ENCODE results near the gene RREB1.

DNA sequence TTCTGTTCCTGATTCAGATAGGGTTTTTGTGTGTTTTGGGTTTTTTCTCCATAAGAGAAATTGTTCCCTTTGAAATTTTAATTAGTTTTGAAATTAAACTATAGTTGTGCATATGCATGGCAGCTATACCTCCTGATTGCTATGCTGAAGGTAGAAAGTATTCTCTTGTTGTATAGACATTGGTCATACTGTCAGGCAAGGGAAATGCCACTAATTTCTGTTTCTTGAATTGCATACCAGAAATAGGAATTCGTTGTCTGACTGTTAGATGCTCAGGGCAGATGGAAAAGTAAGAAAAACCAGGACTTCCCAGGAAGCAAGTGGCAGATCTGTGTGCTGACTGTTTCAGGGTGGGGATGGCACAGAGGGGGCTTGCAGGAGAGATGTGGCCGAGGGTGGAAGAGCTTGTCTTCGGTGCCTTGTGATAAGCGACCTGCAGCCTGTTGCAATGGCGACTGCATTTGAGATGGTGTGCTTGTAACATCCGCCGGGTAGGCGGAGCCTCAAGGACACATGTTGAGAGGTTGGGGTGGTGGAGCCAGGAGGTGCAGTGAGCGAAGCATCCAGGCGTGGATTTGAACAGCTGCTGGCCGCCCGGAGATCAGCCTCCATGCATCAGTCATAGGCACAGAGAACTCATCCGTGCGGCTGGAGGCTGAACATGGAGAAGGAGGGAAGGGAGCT, 42.8 kb downstream of the RREB1 start:
- TF ChIP-seq, protein P1, sequence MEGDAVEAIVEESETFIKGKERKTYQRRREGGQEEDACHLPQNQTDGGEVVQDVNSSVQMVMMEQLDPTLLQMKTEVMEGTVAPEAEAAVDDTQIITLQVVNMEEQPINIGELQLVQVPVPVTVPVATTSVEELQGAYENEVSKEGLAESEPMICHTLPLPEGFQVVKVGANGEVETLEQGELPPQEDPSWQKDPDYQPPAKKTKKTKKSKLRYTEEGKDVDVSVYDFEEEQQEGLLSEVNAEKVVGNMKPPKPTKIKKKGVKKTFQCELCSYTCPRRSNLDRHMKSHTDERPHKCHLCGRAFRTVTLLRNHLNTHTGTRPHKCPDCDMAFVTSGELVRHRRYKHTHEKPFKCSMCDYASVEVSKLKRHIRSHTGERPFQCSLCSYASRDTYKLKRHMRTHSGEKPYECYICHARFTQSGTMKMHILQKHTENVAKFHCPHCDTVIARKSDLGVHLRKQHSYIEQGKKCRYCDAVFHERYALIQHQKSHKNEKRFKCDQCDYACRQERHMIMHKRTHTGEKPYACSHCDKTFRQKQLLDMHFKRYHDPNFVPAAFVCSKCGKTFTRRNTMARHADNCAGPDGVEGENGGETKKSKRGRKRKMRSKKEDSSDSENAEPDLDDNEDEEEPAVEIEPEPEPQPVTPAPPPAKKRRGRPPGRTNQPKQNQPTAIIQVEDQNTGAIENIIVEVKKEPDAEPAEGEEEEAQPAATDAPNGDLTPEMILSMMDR (IDR thresholded peaks at IDR 0.05) = no peak
- TF ChIP-seq POLR2AphosphoS5 (IDR thresholded peaks at IDR 0.05; ENCODE audit: low read depth, low read length) = no peak
- TF ChIP-seq, protein P2, sequence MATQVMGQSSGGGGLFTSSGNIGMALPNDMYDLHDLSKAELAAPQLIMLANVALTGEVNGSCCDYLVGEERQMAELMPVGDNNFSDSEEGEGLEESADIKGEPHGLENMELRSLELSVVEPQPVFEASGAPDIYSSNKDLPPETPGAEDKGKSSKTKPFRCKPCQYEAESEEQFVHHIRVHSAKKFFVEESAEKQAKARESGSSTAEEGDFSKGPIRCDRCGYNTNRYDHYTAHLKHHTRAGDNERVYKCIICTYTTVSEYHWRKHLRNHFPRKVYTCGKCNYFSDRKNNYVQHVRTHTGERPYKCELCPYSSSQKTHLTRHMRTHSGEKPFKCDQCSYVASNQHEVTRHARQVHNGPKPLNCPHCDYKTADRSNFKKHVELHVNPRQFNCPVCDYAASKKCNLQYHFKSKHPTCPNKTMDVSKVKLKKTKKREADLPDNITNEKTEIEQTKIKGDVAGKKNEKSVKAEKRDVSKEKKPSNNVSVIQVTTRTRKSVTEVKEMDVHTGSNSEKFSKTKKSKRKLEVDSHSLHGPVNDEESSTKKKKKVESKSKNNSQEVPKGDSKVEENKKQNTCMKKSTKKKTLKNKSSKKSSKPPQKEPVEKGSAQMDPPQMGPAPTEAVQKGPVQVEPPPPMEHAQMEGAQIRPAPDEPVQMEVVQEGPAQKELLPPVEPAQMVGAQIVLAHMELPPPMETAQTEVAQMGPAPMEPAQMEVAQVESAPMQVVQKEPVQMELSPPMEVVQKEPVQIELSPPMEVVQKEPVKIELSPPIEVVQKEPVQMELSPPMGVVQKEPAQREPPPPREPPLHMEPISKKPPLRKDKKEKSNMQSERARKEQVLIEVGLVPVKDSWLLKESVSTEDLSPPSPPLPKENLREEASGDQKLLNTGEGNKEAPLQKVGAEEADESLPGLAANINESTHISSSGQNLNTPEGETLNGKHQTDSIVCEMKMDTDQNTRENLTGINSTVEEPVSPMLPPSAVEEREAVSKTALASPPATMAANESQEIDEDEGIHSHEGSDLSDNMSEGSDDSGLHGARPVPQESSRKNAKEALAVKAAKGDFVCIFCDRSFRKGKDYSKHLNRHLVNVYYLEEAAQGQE (IDR thresholded peaks at IDR 0.05; ENCODE audit: insufficient read depth in 1 of 2, low read depth in 2 of 2, low read length in 1 of 2) = no peak
- no peak for TF ChIP-seq SIN3A (IDR thresholded peaks at IDR 0.05; ENCODE audit: borderline replicate concordance, insufficient read depth, low read depth, low read length)
